ENCODE measurements around the gene GMDS. TPM values are rescaled to one million over a fixed set of nuclear protein-coding genes. Genes with fewer than 3 reads are reported as not detected.

The GMDS gene
- total RNA-seq, 1 experiment from 2014 or later, result 27.6 TPM

GRCh38 chr6:1615853-1616420, 629.5 kb downstream of the GMDS start:
- H3K56ac ChIP-seq (ENCODE audit: insufficient read length, low read depth, low read length), result no peak overlapping the region

More at GRCh38 chr6:1615853-1616420, 629.5 kb downstream of the GMDS start:
- Histone ChIP-seq H2BK12ac (ENCODE audit: insufficient read length, low read depth, low read length) (no peak overlapping the region), H3K9me3 (ENCODE audit: control insufficient read depth, low read depth, low read length) (no peaks in the 10 kb centered on the region), H4K91ac (ENCODE audit: insufficient read length, low read depth, low read length) (no peak overlapping the region), H3K18ac (ENCODE audit: insufficient read length, low read depth, low read length) (no peak overlapping the region), H3K27ac (ENCODE audit: insufficient read length, low read depth, low read length) (no peak overlapping the region), H2BK20ac (ENCODE audit: low read depth, low read length, poor library complexity, severe bottlenecking) (no peak overlapping the region), H4K20me1 (ENCODE audit: control insufficient read depth, insufficient read depth, insufficient read length) (peaks cover 3% of the 10 kb centered on the region), H4K5ac (ENCODE audit: insufficient read length, low read depth, low read length) (no peak overlapping the region), H4K8ac (replicated peaks; ENCODE audit: insufficient read length, low read depth, low read length) (no peak overlapping the region), H3K4me1 (ENCODE audit: insufficient read depth, low read length) (no peaks in the 10 kb centered on the region; the same call in 1 of the 2 replicates), H3K14ac (ENCODE audit: insufficient read depth, low read length) (no peak overlapping the region), H2BK15ac (ENCODE audit: low read depth, low read length) (no peak overlapping the region), H3K23me2 (ENCODE audit: insufficient read length, low read depth, low read length, poor library complexity, severe bottlenecking) (peaks cover 6% of the 10 kb centered on the region), H3K27me3 (ENCODE audit: insufficient read depth, low read length) (peaks cover 88% of the 10 kb centered on the region), H3K23ac (ENCODE audit: insufficient read length, low read depth, low read length) (no peak overlapping the region), H3T11ph (ENCODE audit: low read length) (no peak overlapping the region), H2BK5ac (ENCODE audit: insufficient read length, low read length) (no peak overlapping the region), H2AK5ac (ENCODE audit: insufficient read length, low read length) (no peak overlapping the region), H3K4ac (ENCODE audit: low read depth, low read length) (no peak overlapping the region), H2AFZ (ENCODE audit: low read length) (no peak overlapping the region), H3K9ac (ENCODE audit: extremely low read depth, insufficient read length, low read length) (no peak overlapping the region), H2BK120ac (ENCODE audit: low read depth, low read length, poor library complexity, severe bottlenecking) (no peak overlapping the region), H3K4me2 (ENCODE audit: insufficient read depth, insufficient read length, low read length) (peak overlapping the region; percentile 19), H3K79me2 (ENCODE audit: insufficient read depth, low read length) (no peaks in the 10 kb centered on the region), H3K79me1 (ENCODE audit: insufficient read depth, low read depth, low read length, poor library complexity, severe bottlenecking) (no peaks in the 10 kb centered on the region)
- no peak for DNase-seq
- H3K27me3 Mint-ChIP-seq (ENCODE audit: low read depth), result peaks cover 93% of the 10 kb centered on the region
- H3K4me1 Mint-ChIP-seq, result peaks cover 3 to 26% of the 10 kb centered on the region in 2 experiments; a peak in 3 of 4 replicates
- H3K4me3 Mint-ChIP-seq, result no peak overlapping the region
- H3K36me3 Mint-ChIP-seq (ENCODE audit: insufficient read depth in 1 of 3, low read depth in 3 of 3), result no peaks in the 10 kb centered on the region
- H3K9me3 Mint-ChIP-seq, result peaks cover 0 to 4% of the 10 kb centered on the region in 2 experiments; a peak in 3 of 5 replicates
- H3K27ac Mint-ChIP-seq, result no peak overlapping the region
- TF ChIP-seq CTCF (conservative IDR thresholded peaks at IDR 0.05), result no peak
- no CpG with 5 or more reads among the region's 10 CpGs for WGBS (ENCODE audit: extremely low coverage, insufficient read length, low lambda C conversion rate)
